Prostate gland (tissue), 2 donors: ENCODE measurements around the gene CLEC16A.

Experiments
- POLR2A ChIP-seq: fragments of 450-650 bp; IDR thresholded peaks from one replicate; pipeline ENCODE4 v1.6.1; 2016; ENCODE audit warnings: antibody characterized with exemption, mild to moderate bottlenecking
- TF ChIP-seq, protein P1 (sequence below), 4 experiments: fragments of 200-600 bp in 2 of 4; fragments of 450-650 bp in 2 of 4; sonication (generic) in 2 of 4; IDR thresholded peaks; 1 replicate in 3 of 4; 2 replicates in 1 of 4; pipeline ENCODE4 v1.5.1; 2016 to 2019; ENCODE audit warnings: antibody characterized with exemption in 4 of 4, mild to moderate bottlenecking in 2 of 4, moderate library complexity in 2 of 4

DNA sequence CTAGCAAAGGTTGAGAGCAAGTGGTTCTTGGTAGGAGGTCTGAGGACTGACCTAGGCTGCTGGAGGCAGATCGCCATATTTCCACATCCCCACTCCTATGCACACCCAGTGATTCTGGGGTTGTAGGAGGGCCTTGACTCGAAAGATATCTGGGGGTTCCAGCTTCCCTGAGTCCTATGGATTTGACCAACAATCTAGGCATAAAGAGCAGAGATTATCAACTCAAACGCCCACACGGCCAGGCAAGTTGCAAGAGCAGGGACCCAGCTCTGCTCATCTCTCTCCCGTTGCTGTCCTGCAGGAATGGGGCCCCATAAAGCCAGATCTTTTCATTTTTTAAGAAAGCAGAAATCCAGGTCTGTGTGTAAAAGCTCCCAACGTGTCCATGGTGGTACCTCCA is 217.1 kb downstream of the CLEC16A start:
- TF ChIP-seq, protein P1, sequence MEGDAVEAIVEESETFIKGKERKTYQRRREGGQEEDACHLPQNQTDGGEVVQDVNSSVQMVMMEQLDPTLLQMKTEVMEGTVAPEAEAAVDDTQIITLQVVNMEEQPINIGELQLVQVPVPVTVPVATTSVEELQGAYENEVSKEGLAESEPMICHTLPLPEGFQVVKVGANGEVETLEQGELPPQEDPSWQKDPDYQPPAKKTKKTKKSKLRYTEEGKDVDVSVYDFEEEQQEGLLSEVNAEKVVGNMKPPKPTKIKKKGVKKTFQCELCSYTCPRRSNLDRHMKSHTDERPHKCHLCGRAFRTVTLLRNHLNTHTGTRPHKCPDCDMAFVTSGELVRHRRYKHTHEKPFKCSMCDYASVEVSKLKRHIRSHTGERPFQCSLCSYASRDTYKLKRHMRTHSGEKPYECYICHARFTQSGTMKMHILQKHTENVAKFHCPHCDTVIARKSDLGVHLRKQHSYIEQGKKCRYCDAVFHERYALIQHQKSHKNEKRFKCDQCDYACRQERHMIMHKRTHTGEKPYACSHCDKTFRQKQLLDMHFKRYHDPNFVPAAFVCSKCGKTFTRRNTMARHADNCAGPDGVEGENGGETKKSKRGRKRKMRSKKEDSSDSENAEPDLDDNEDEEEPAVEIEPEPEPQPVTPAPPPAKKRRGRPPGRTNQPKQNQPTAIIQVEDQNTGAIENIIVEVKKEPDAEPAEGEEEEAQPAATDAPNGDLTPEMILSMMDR (IDR thresholded peaks at IDR 0.05) = no peak
- TF ChIP-seq POLR2A = no peak
